A673 (cell line): ENCODE measurements around the gene DOCK4.

Experiments
- EZH2 ChIP-seq: fragments of 200-600 bp; sonication (generic); IDR thresholded peaks from 2 replicates; pipeline ENCODE4 v1.6.1; 2017; ENCODE audit warnings: borderline replicate concordance, low read depth, mild to moderate bottlenecking, mixed read lengths, antibody characterized with exemption, low read length; ENCODE audit not compliant: poor library complexity, severe bottlenecking
- TF ChIP-seq, protein P1 (sequence below): fragments of 300-800, 200-600 bp; sonication (generic); conservative IDR thresholded peaks from 2 replicates; pipeline ENCODE4 v1.5.1; 2017; ENCODE audit warnings: low read depth, mild to moderate bottlenecking, antibody characterized with exemption, low read length, moderate library complexity, mixed read lengths

DNA sequence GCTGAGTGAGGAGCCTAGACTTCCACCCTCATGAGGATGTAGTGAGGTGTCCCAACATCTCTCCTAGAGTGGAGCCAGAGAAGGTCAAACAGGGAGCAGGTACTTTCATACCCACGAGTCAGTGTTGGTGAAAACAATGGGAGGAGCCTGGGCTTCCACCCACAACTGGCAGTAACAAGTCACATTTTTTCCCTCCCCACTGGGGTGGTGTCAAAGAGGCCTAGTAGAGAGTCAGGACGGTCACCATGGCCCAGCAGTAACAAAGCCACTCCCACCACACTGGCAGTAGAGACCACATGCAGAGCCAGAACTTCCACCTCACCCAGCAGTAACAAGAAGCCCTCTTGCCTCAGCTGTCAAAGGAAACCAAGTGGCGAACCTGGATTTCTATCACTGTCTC lies 363.7 kb downstream of the DOCK4 start:
- TF ChIP-seq EZH2 = no peak
- TF ChIP-seq, protein P1, sequence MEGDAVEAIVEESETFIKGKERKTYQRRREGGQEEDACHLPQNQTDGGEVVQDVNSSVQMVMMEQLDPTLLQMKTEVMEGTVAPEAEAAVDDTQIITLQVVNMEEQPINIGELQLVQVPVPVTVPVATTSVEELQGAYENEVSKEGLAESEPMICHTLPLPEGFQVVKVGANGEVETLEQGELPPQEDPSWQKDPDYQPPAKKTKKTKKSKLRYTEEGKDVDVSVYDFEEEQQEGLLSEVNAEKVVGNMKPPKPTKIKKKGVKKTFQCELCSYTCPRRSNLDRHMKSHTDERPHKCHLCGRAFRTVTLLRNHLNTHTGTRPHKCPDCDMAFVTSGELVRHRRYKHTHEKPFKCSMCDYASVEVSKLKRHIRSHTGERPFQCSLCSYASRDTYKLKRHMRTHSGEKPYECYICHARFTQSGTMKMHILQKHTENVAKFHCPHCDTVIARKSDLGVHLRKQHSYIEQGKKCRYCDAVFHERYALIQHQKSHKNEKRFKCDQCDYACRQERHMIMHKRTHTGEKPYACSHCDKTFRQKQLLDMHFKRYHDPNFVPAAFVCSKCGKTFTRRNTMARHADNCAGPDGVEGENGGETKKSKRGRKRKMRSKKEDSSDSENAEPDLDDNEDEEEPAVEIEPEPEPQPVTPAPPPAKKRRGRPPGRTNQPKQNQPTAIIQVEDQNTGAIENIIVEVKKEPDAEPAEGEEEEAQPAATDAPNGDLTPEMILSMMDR = no peak
